Activated CD4-positive, alpha-beta memory T cell treated with anti-CD3 and anti-CD28 coated beads for 36 hours (primary cell): ENCODE measurements around the gene KMT5B. TPM values are rescaled to one million over a fixed set of nuclear protein-coding genes. Genes with fewer than 3 reads are reported as not detected.
A peak's percentile ranks its signal among the peaks of the same experiment; 100 is the strongest.

Experiments
- CTCF ChIA-PET: fragments of 350-600 bp; sonication (Branson Sonifier 250); formaldehyde crosslinking; loops from one replicate; lab custom pipeline; 2021; ENCODE audit warnings: antibody characterized with exemption, inconsistent platforms; lab: Charles Lee
- POLR2A ChIA-PET: fragments of 350-600 bp; sonication (Branson Sonifier 250); formaldehyde crosslinking; loops from one replicate; lab custom pipeline; 2021; ENCODE audit warnings: antibody characterized with exemption; lab: Charles Lee
- DNase-seq: peaks from one replicate; pipeline ENCODE4 v3.0.0-alpha.2; 2020
- H3K27ac Mint-ChIP-seq: one replicate; pipeline ENCODE4 v1.8.0; 2021; ENCODE audit warnings: mixed read lengths
- H3K27me3 Mint-ChIP-seq: one replicate; pipeline ENCODE4 v1.8.0; 2021; ENCODE audit warnings: mixed read lengths
- H3K36me3 Mint-ChIP-seq: one replicate; pipeline ENCODE4 v1.8.0; 2021; ENCODE audit warnings: mixed read lengths
- H3K4me1 Mint-ChIP-seq: one replicate; pipeline ENCODE4 v1.8.0; 2021; ENCODE audit warnings: low read depth, mixed read lengths
- H3K4me3 Mint-ChIP-seq: one replicate; pipeline ENCODE4 v1.8.0; 2021; ENCODE audit warnings: mild to moderate bottlenecking, mixed read lengths
- H3K9me3 Mint-ChIP-seq: one replicate; pipeline ENCODE4 v1.8.0; 2021; ENCODE audit warnings: mixed read lengths
- intact Hi-C: fragments of 100-400 bp; cut with micrococcal nuclease; formaldehyde crosslinking; loops from one replicate; pipeline ENCODE4 v1.15.1; 2023
- total RNA-seq, 2 experiments: library from RNA; stranded (reverse); gene quantifications; one replicate each; pipeline ENCODE4 v1.2.3, GENCODE V29; 2021

Gene KMT5B
- total RNA-seq, 2 experiments from 2014 or later = 18.5 to 21.2 TPM

GRCh38 chr11:68121067-68121899, 91.8 kb downstream of the KMT5B start, which contains the start of gene CHKA:
TSS of gene CHKA (minus strand) at chr11:68121388. CDS start at chr11:68121177, 211 bp downstream.
- ChIA-PET POLR2A (no interaction called here), CTCF (no interaction called here)
- peak within 1 kb of the TSS; percentile 28 for H3K27ac Mint-ChIP-seq
- H3K4me3 Mint-ChIP-seq = peak within 1 kb of the TSS; percentile 72
- no peaks in the 10 kb centered on the region for H3K9me3 Mint-ChIP-seq
- intact Hi-C loops = loop anchor here (5.0 kb wide), 1 partner anchor 86 kb away; no protein-coding TSS in a partner anchor
- DNase-seq = peak; percentile 90
- peaks cover 2% of the 10 kb centered on the region for H3K36me3 Mint-ChIP-seq
- H3K4me1 Mint-ChIP-seq = peaks cover 6% of the 10 kb centered on the region
- no peaks in the 10 kb centered on the region for H3K27me3 Mint-ChIP-seq

- H3K4me1 Mint-ChIP-seq = peaks cover 6% of the 10 kb centered on the region
- H3K4me3 Mint-ChIP-seq = peak overlapping the region; percentile 72
- intact Hi-C loops = loop anchor here (5.0 kb wide), 1 partner anchor 87 kb away; no protein-coding TSS in a partner anchor
- peak; percentile 56 for DNase-seq
- ChIA-PET CTCF (no interaction called here), POLR2A (no interaction called here)
- peaks cover 2% of the 10 kb centered on the region for H3K36me3 Mint-ChIP-seq
- H3K27me3 Mint-ChIP-seq = no peaks in the 10 kb centered on the region
- no peak overlapping the region for H3K27ac Mint-ChIP-seq
- H3K9me3 Mint-ChIP-seq = no peaks in the 10 kb centered on the region
Measured at GRCh38 chr11:68120273-68121066, 92.6 kb downstream of the KMT5B start.

- intact Hi-C loops = no loop called here
- DNase-seq = no peak
- peaks cover 2% of the 10 kb centered on the region for H3K36me3 Mint-ChIP-seq
- no peaks in the 10 kb centered on the region for H3K27me3 Mint-ChIP-seq
- peaks cover 6% of the 10 kb centered on the region for H3K4me1 Mint-ChIP-seq
- no peak overlapping the region for H3K27ac Mint-ChIP-seq
- ChIA-PET POLR2A (interaction anchor here (0.9 kb wide), 1 partner anchor 77 kb away, joined by 3 read pairs; no protein-coding TSS in a partner anchor), CTCF (no interaction called here)
- H3K4me3 Mint-ChIP-seq = peak overlapping the region; percentile 8
- H3K9me3 Mint-ChIP-seq = no peaks in the 10 kb centered on the region
Measured at GRCh38 chr11:68118706-68119448, 94.2 kb downstream of the KMT5B start.

GRCh38 chr11:68117853-68118470, 95.1 kb downstream of the KMT5B start:
- Mint-ChIP-seq H3K4me3 (no peak overlapping the region), H3K27ac (no peak overlapping the region), H3K27me3 (no peaks in the 10 kb centered on the region), H3K36me3 (peaks cover 2% of the 10 kb centered on the region), H3K4me1 (peaks cover 6% of the 10 kb centered on the region), H3K9me3 (no peaks in the 10 kb centered on the region)
- ChIA-PET CTCF (no interaction called here), POLR2A (no interaction called here)
- intact Hi-C loops = no loop called here
- DNase-seq = no peak

DNA sequence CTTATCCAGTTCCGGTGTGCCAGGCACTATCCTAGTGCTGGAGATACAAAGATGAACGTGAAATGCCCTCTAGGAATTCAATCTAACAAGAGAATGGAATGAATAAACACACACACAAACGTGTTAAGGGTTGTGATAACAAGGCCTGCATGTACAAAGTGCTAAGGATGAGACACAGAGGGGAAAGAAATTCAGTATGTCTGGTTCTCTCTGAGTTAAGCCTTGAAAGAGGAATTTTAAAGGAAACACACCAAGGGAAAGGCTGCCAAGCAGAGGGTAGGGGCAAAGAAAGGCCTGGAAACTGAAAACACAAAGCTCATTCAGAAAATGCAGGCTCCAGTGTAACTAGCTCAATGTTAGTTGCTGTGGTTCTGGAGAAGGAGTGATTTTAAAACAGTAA, 96.1 kb downstream of the KMT5B start:
- POLR2A ChIA-PET = no interaction called here
- H3K4me1 Mint-ChIP-seq = peaks cover 4% of the 10 kb centered on the region
- no peaks in the 10 kb centered on the region for H3K9me3 Mint-ChIP-seq
- no peak for DNase-seq
- no peaks in the 10 kb centered on the region for H3K27me3 Mint-ChIP-seq
- H3K36me3 Mint-ChIP-seq = peaks cover 2% of the 10 kb centered on the region
- intact Hi-C loops = no loop called here
- CTCF ChIA-PET = no interaction called here
- H3K4me3 Mint-ChIP-seq = no peak overlapping the region
- H3K27ac Mint-ChIP-seq = no peak overlapping the region

DNA sequence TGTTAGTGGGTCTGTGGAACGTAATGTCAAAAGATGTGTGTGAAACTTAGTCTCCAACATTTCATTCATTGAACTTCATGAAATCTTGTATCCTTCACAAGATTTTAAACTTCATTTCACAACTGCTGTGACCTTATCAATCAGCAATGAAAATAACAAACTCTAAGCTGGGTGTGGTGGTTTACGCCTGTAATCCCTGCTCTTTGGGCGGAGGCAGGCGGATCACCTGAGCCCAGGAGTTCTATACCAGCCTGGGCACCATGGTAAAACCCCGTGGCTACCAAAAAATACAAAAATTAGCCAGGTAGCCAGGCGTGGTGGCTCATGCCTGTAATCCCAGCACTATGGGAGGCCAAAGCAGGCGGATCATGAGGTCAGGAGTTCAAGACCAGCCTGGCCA, 97.0 kb downstream of the KMT5B start:
- ChIA-PET CTCF (no interaction called here), POLR2A (no interaction called here)
- no peaks in the 10 kb centered on the region for H3K9me3 Mint-ChIP-seq
- H3K4me3 Mint-ChIP-seq = no peak overlapping the region
- intact Hi-C loops = no loop called here
- H3K36me3 Mint-ChIP-seq = peaks cover 2% of the 10 kb centered on the region
- DNase-seq = no peak
- H3K4me1 Mint-ChIP-seq = peaks cover 3% of the 10 kb centered on the region
- H3K27me3 Mint-ChIP-seq = no peaks in the 10 kb centered on the region
- no peak overlapping the region for H3K27ac Mint-ChIP-seq

GRCh38 chr11:68115285-68115684, 97.8 kb downstream of the KMT5B start:
- no peaks in the 10 kb centered on the region for H3K9me3 Mint-ChIP-seq
- POLR2A ChIA-PET = no interaction called here
- H3K27ac Mint-ChIP-seq = no peak overlapping the region
- H3K36me3 Mint-ChIP-seq = peaks cover 2% of the 10 kb centered on the region
- no peaks in the 10 kb centered on the region for H3K27me3 Mint-ChIP-seq
- DNase-seq = no peak
- H3K4me1 Mint-ChIP-seq = peaks cover 2% of the 10 kb centered on the region
- no peak overlapping the region for H3K4me3 Mint-ChIP-seq
- intact Hi-C loops = no loop called here
- CTCF ChIA-PET = no interaction called here

DNA sequence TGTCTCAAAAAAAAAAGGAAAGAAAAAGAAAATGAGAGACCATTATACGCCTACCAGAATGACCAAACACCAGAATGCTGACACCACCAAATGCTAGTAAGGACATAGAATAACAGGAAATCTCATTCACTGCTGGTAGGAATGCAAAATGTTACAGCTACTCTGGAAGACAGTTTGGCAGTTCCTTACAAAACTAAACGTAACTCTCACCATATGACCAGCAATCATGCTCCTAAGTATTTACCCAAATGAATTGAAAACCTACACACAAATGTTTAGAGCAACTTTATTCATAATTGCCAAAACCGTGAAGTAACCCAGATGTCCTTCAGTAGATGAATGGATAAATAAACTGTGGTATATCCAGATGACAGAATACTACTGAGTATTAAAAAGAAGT, 99.1 kb downstream of the KMT5B start:
- Mint-ChIP-seq H3K27ac (no peak overlapping the region), H3K4me3 (no peak overlapping the region), H3K9me3 (no peaks in the 10 kb centered on the region), H3K36me3 (no peaks in the 10 kb centered on the region), H3K27me3 (no peaks in the 10 kb centered on the region), H3K4me1 (no peaks in the 10 kb centered on the region)
- intact Hi-C loops = no loop called here
- ChIA-PET POLR2A (no interaction called here), CTCF (no interaction called here)
- no peak for DNase-seq

DNA sequence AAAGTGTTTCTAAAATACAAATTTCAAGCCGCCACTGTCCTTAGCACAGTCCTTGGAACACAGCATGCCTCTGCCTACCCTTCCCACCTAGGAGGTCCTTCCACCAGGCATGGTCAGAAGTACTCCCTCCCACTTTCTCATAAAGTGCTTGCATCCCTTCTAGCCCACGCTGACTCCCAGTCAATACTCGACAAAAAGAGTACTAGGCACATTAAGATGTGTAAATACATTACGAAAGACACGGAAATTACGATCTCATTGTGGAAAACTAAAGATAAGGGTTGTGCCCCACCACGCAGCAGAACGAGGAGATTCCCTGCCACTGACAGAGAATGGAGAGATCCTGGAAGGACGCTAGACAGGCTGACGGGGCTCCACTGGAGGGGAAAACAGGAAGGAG, 105.4 kb downstream of the KMT5B start:
- Mint-ChIP-seq H3K4me1 (no peaks in the 10 kb centered on the region), H3K9me3 (no peaks in the 10 kb centered on the region), H3K27ac (no peak overlapping the region), H3K4me3 (no peak overlapping the region), H3K27me3 (no peaks in the 10 kb centered on the region), H3K36me3 (no peaks in the 10 kb centered on the region)
- CTCF ChIA-PET = no interaction called here
- POLR2A ChIA-PET = no interaction called here
- intact Hi-C loops = no loop called here
- DNase-seq = no peak

GRCh38 chr11:68106165-68106940, 106.7 kb downstream of the KMT5B start:
- no peaks in the 10 kb centered on the region for H3K4me1 Mint-ChIP-seq
- no peaks in the 10 kb centered on the region for H3K9me3 Mint-ChIP-seq
- intact Hi-C loops = no loop called here
- CTCF ChIA-PET = no interaction called here
- H3K4me3 Mint-ChIP-seq = no peak overlapping the region
- POLR2A ChIA-PET = no interaction called here
- no peak for DNase-seq
- H3K36me3 Mint-ChIP-seq = no peaks in the 10 kb centered on the region
- H3K27ac Mint-ChIP-seq = no peak overlapping the region
- H3K27me3 Mint-ChIP-seq = no peaks in the 10 kb centered on the region
